Measurements from ENCODE around the gene CIART.
"Not testable (repeated sequence)": the region's sequence is repeated elsewhere in the genome, so short reads cannot be mapped to it uniquely, and the experiment has no call there.

Gene CIART, protein sequence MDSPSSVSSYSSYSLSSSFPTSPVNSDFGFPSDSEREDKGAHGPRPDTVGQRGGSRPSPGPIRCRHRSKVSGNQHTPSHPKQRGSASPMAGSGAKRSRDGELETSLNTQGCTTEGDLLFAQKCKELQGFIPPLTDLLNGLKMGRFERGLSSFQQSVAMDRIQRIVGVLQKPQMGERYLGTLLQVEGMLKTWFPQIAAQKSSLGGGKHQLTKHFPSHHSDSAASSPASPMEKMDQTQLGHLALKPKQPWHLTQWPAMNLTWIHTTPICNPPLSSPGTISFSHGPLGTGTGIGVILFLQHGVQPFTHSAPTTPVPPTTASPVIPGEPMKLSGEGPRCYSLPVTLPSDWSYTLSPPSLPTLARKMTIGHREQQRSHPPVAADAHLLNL

GRCh38 chr1:150281758-150282557 lies at the start of gene CIART:
Gene CIART (plus strand): TSS chr1:150282554. CDS start chr1:150283268, 714 bp downstream.
- peak; percentile 79 for DNase-seq

DNA sequence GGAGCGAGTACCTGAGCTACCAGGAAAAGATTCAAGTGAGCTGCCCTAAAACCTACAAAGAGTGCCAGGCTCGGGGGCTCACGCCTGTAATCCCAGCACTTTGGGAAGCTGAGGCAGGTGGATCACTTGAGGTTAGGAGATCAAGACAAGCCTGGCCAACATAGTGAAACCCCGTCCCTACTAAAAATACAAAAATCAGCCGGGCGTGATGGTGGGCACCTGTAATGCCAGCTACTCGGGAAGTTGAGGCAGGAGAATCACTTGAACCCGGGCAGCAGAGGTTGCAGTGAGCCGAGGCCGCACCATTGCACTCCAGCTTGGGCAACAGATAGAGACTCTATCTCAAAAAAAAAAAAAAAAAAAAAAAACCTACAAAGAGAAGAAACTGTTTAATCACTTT lies 49.4 kb upstream of the CIART start:
- DNase-seq = not testable (repeated sequence)

DNA sequence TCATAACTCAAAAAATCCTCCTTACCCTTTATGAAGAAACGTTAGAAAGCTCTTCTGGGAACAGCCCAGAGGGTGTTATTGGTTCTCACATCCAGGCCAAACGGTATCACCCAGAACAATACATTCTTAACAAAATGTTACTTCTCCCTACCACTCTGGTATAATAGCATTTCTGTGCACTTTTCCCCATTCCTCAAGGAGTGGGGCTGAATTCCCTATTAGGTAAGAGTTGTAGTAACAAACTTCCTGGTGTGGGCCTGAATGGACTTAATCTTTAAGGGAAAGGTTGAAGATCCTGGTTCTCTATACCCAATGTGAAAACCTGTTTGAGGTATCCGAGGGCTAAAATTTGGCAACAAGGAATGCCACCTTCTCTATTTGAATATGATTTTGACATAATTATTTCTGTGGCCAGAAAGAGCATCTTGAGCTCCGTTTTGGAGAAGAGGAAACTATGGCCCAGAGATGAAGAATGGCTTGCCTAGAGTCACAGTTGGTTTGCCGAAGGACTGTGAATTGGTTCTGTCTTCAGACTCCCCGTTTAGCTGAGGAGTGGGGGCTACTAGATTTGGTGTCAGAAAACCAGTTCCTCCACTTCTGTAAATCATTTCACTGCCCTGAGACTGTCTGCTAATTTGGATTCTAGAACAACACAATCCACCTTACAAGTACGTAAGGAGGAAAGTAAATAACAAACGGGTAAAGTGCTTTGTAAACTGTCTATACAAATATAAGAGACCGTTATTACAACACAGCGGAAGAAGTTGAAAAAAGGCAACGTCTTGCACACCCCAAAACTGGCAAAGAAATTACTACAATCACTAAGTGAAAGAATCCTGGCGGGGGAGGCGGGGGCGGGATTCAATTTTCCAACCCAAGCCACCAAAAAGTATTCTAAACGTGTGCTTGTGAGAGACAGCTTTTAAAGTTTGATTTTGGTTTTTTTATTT lies 48.7 kb upstream of the CIART start:
- peak; percentile 55 for DNase-seq

GRCh38 chr1:150234309-150234565 lies 48.1 kb upstream of the CIART start:
- no peak for DNase-seq

DNA sequence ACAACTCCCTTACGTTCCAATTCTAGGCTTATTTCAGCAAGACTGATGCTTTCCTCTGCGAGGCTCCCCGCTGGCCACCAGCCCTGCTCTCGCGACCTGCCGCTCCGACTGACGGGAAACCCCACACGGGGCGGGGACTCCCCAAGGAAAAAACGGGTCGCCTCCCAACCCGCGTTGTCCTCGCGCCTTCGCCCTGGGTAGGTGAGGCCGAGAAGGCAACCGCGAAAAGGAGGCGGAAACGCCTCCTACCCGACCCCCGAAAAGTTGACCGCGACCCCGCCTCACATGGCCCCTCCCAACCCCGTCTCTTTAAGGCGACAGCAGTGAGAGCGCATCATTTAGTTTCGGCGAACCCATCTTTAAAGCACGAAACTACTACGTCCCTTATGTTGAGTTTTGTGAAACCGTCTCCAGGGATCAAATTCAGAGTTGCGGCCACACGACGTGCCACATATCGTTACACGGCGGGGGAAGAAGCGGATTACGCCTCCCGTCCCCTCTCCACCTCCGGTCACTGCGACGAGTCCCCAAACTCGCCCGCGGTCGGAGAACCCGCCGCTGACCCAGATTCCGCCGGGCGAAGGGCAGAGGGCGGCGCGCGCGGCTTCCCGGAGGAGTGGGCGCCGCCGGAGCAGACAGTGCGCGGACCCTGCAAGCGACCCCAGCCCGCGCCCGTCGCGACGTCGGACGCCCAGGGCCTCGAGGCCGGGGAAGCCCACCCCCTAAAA lies 47.6 kb upstream of the CIART start:
- DNase-seq = peak; percentile 89

- peak; percentile 28 for DNase-seq
Measured at GRCh38 chr1:150235294-150235851, 47.0 kb upstream of the CIART start.

DNA sequence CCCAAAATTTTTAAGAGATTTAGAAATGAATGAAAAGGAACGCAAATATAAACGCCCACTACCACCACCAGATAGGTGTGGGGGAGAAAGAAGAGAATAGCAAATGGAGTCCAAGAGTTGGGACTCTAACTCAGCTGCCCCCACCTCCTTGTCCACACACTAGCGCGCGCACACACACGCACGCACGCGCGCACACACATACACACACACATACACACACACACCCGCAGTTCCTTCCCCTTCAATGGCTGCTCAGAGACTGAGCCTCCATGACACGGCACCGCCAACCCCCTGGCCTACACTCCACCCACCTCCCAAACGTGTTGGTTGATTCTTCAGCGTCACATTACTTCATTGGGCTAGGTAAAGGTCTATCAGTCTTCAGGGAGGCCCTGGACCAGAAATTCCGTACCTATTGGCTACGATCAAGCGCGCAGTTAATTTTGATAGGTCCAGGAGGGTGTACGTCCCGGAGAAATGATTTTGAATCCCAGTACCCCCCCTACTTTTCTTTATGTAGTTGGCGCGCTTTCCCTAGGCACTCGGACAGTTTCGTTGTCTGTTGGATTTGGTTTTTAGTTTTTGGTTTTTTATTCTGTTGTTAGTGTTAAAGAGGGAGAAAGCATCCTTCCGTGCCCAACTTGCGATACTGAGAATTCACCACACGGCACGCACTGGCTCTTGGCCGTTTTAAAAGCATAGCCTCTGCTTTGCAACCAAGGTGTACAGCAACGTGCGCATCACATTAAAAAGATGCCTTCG lies 46.3 kb upstream of the CIART start, which contains the start of gene ANP32E:
Gene ANP32E, minus strand, starts transcription at position 261 of the 762 bp plus-strand sequence. CDS start 326 bp downstream, outside the sequence.
- peak; percentile 94 for DNase-seq

DNA sequence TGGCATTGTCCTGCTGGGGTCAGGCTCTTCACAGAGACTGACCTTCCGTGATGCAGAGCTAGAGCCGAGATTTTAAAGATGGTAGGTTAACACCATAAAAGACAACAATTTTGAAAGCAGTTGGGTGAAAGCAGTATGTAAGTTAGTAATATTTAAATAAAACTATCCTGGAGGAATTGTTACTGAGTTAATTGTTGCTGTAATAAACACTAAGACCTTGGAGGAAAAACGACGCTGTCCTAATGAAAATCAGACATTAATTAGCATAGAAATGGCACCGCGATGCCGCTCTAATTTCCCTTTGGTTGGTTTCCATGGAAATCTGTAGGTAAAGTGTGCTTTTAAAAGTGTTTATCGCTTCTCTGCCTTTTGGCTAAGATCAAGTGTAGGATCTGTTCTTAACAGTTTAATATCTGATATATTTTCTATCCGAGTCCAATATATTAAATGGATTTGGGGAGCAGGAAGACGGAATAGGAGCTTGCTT lies 45.7 kb upstream of the CIART start:
- DNase-seq = no peak

DNA sequence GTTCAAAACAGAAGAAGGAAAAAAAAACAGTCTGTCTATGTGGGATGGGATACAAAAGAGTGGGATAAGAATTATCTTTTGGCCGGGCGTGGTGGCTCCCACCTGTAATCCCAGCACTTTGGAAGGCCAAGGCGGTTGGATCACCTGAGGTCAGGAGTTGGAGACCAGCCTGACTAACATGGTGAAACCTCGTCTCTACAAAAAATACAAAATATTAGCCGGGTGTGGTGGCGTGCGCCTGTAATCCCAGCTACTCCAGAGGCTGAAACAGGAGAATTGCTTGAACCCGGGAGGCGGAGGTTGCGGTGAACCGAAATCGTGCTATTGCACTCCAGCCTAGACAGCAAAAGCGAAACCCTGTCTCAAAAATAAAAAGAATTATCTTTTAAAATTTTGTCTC lies 45.2 kb upstream of the CIART start:
- DNase-seq = not testable (repeated sequence)

- no peak for DNase-seq
Measured at GRCh38 chr1:150237746-150238145, 44.6 kb upstream of the CIART start.

- DNase-seq = no peak
Measured at GRCh38 chr1:150243003-150243402, 39.4 kb upstream of the CIART start.

- DNase-seq = no peak
Measured at GRCh38 chr1:150249936-150250335, 32.4 kb upstream of the CIART start.

- DNase-seq = no peak
Measured at GRCh38 chr1:150256198-150256553, 26.2 kb upstream of the CIART start.

GRCh38 chr1:150256554-150257341 lies 25.6 kb upstream of the CIART start:
- DNase-seq = no peak

- no peak for DNase-seq
Measured at GRCh38 chr1:150257624-150258585, 24.4 kb upstream of the CIART start, which contains the start of gene CA14. Gene CA14 (plus strand): TSS chr1:150257774. CDS start chr1:150258129, 355 bp downstream.

GRCh38 chr1:150259217-150259616 lies 23.1 kb upstream of the CIART start:
- no peak for DNase-seq

DNA sequence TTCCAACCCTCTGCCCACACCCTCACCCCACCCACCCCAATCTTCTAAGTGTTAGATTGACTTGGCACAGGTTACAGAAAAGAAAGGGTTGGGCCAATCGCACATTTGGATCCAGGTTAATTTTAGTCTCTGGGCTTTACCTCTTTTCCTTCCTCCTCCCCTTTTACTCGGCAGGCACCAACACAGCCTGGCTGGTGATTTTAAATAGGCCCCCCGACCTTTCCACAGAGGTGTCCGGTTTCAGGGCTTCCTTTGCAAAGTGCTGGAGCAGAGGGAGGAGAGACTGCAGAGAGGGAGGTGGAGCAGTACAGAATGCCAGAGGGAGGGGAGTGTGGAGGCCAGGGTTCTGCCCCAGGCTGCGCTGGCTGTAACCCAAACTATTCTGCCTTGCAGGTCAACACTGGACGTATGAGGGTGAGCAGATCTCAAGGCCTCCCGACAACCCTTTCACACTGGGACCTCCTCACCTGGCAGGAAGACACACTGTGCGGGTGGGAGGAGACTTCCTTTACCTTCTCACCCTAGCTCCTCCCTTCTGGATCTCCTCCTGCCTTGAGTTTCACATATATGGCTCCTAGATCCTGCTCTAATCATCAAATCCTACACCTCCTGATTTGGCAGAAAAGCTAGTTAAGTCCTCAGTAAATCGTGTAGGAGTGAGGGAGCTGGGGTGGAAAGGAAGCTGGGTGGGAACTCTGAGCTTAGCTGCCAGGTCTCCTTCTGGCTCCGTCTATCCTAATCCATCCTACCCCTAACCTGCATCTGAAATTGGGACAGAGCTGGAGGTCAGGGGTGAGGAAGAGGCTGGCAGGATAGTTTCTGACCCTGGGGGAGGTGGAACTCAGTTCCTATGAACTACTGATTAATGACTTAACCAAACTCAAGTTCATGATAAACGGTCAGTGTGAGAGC lies 22.3 kb upstream of the CIART start:
- no peak for DNase-seq

DNA sequence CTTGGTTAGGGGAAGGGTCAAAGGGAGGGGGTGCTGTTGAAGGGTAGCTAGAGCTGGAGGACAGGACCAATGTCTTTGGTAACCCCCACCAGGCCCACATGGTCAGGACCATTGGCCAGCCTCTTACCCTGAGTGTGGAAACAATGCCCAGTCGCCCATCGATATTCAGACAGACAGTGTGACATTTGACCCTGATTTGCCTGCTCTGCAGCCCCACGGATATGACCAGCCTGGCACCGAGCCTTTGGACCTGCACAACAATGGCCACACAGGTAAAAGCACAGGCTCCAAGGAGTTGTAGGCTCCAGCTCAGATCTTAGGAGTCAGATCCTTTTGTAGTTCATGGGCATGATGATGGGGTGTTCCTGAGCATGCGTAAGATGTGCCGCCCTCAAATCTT lies 21.0 kb upstream of the CIART start:
- no peak for DNase-seq

Data from stimulated activated CD4-positive, alpha-beta T cell treated with anti-CD3 and anti-CD28 coated beads, Interleukin-4, amount 100 ng/mL, for 24 hours (primary cell).